Measurements from ENCODE around the gene HSBP1L1.

Gene HSBP1L1

DNA sequence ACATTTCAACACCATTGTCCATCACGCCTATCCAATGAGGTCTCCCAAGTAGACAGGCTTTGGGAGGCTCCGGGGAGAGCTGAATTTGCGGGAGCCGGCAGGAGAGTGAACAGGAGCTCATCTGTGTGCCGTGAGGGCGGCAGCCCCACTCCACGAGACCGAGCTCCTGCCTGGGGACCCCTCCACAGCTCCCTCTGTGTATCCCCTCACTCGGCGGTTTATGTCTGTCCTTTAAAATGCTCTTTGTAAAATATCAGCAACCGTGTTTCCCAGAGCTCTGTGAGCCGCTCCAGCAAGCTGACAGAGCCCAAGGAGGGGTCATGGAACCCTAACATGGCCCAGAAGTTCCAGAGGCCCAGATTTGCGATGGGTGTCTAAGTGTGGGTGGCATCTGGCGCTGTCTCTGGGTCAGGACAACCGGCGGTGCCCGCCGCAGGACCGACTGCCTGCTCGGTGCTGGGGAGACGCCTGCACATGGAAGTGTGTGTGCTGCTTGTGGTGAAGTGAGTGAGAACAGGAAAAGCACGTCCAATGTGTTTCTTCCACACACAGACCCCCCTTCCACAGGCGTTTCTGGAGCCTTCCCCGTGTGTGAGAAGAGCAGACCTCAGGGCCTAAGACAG is 47.8 kb upstream of the HSBP1L1 start:
- Histone ChIP-seq H3K27me3 (ENCODE audit: control insufficient read depth in 3 of 3, insufficient read depth in 3 of 3, low read depth in 1 of 3, low read length in 3 of 3) (no peaks in the 10 kb centered on the region), H3K27ac (replicated peaks; ENCODE audit: low read length) (no peak overlapping the region), H3K4me1 (ENCODE audit: control insufficient read depth in 2 of 2, insufficient read depth in 1 of 2, low read depth in 1 of 2, low read length in 2 of 2) (peaks cover 0 to 2% of the 10 kb centered on the region in 2 donors), H3K23ac (ENCODE audit: low read depth, low read length, poor library complexity) (peak overlapping the region; percentile 43), H3K4me2 (ENCODE audit: insufficient read depth, low read length, poor library complexity, severe bottlenecking) (no peak overlapping the region), H3K14ac (ENCODE audit: low read length) (no peak overlapping the region), H3K36me3 (replicated peaks in 1 of 2; ENCODE audit: control insufficient read depth in 2 of 2, insufficient read depth in 2 of 2, low read length in 2 of 2) (peaks cover 4 to 53% of the 10 kb centered on the region in 2 donors), H2BK5ac (ENCODE audit: low read length) (no peak overlapping the region), H4K91ac (ENCODE audit: low read depth, low read length, poor library complexity) (no peak overlapping the region), H4K8ac (ENCODE audit: low read depth, low read length) (peak overlapping the region; percentile 65), H3K18ac (ENCODE audit: low read length) (no peak overlapping the region), H2BK12ac (ENCODE audit: low read length) (no peak overlapping the region), H3K9me3 (replicated peaks in 1 of 2; ENCODE audit: control insufficient read depth in 2 of 2, insufficient read depth in 1 of 2, low read depth in 1 of 2, low read length in 2 of 2) (peaks cover 16 to 22% of the 10 kb centered on the region in 2 donors), H3K4me3 (ENCODE audit: low read length in 2 of 2) (no peak overlapping the region), H3K79me1 (ENCODE audit: low read depth, low read length) (peaks cover 14% of the 10 kb centered on the region), H2AFZ (ENCODE audit: low read length) (no peak overlapping the region), H2AK5ac (ENCODE audit: low read depth, low read length) (no peak overlapping the region), H3K4ac (ENCODE audit: low read length) (no peak overlapping the region), H2BK120ac (ENCODE audit: low read depth, low read length) (no peak overlapping the region), H3K9ac (ENCODE audit: low read depth, low read length, poor library complexity) (no peak overlapping the region), H2BK15ac (ENCODE audit: low read length) (no peak overlapping the region)
- no CpG with 5 or more reads among the region's 24 CpGs for WGBS, 2 donors (ENCODE audit: extremely low coverage in 2 of 2, insufficient read length in 2 of 2, insufficient replicate concordance in 1 of 2)
- no peak for DNase-seq (ENCODE audit: low spot score)

DNA sequence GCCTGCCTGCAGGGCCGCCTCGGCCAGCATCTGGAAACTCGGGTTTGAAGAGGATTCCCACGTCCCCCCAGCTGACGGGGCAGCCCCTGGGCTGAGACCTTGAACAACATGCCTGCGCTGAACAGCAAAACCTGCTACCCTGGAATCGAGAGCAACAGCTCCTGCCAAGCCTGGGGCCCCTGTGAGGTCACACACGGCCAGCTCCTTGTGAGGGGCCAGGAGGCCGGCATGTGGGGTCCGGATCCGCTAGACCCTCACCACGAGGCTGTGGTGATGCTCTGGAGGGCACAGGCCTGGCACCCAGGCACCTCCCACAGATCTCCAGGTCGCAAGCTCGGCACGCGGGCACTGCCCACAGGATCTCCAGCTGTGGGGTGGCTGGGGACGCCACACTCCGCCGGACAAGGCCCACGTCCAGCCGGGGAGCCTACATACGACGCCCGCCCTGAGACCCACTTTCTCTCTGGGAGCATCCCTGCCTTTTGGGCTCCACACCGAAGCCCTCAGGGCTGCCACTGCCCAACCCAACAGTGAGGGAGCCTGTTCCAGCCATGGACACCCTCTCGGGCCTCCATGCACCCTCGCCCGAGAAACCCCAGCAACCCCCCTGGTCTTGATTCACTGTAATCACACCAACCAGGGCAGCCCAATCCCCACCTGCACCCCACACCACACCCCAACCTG is 47.1 kb upstream of the HSBP1L1 start:
- Histone ChIP-seq H2BK15ac (ENCODE audit: low read length) (no peak overlapping the region), H2AK5ac (ENCODE audit: low read depth, low read length) (no peak overlapping the region), H3K27me3 (ENCODE audit: control insufficient read depth in 3 of 3, insufficient read depth in 3 of 3, low read depth in 1 of 3, low read length in 3 of 3) (no peaks in the 10 kb centered on the region), H3K4me3 (ENCODE audit: low read length in 2 of 2) (peak overlapping the region in 1 of 2 donors; percentile 40), H3K4me1 (ENCODE audit: control insufficient read depth in 2 of 2, insufficient read depth in 1 of 2, low read depth in 1 of 2, low read length in 2 of 2) (no peaks in the 10 kb centered on the region), H3K23ac (ENCODE audit: low read depth, low read length, poor library complexity) (peak overlapping the region; percentile 43), H2BK120ac (ENCODE audit: low read depth, low read length) (no peak overlapping the region), H3K9ac (ENCODE audit: low read depth, low read length, poor library complexity) (no peak overlapping the region), H2BK5ac (ENCODE audit: low read length) (no peak overlapping the region), H3K4me2 (ENCODE audit: insufficient read depth, low read length, poor library complexity, severe bottlenecking) (no peak overlapping the region), H3K14ac (ENCODE audit: low read length) (peak overlapping the region; percentile 94), H2AFZ (ENCODE audit: low read length) (no peak overlapping the region), H3K4ac (ENCODE audit: low read length) (no peak overlapping the region), H3K36me3 (replicated peaks in 1 of 2; ENCODE audit: control insufficient read depth in 2 of 2, insufficient read depth in 2 of 2, low read length in 2 of 2) (peaks cover 2 to 54% of the 10 kb centered on the region in 2 donors), H3K18ac (ENCODE audit: low read length) (no peak overlapping the region), H4K8ac (ENCODE audit: low read depth, low read length) (peak overlapping the region; percentile 43), H2BK12ac (ENCODE audit: low read length) (no peak overlapping the region), H3K79me1 (ENCODE audit: low read depth, low read length) (peaks cover 11% of the 10 kb centered on the region), H3K9me3 (replicated peaks in 1 of 2; ENCODE audit: control insufficient read depth in 2 of 2, insufficient read depth in 1 of 2, low read depth in 1 of 2, low read length in 2 of 2) (peaks cover 17 to 24% of the 10 kb centered on the region in 2 donors), H4K91ac (ENCODE audit: low read depth, low read length, poor library complexity) (no peak overlapping the region), H3K27ac (replicated peaks; ENCODE audit: low read length) (no peak overlapping the region)
- DNase-seq (ENCODE audit: low spot score), result no peak
- no CpG with 5 or more reads among the region's 28 CpGs for WGBS, 2 donors (ENCODE audit: extremely low coverage in 2 of 2, insufficient read length in 2 of 2, insufficient replicate concordance in 1 of 2)

DNA sequence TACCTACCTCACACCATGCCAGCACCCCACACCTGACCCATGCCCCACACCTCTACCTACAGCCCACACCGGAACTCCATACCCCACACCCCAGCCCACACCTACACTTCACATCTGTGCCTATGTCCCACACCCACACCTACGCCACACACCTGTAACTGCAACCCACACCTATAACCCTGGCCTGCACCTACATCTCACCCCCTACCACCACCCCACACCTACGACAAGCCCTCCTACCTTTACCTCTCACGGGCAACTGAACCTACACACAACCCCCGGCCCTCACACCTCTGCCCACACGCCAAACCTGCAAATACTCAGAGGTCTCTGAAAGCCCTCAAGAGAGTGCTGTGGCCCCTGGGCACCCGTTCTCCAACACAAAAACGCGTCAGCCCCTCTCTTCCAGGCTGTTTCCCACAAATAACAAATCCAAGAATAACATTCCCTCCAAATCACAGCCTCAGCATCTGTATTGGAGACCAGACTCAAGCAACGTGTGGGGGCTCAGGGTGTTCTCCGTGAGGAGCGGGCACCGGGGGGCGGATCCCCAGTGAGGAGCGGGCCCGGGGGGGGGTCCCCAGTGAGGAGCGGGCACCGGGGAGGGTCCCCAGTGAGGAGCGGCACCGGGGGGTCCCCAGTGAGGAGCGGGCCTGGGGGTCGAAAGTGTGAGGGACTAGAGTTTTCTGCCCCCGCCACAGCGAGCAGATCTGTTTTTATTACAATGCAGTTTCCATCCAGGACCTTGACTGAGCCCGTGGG is 46.4 kb upstream of the HSBP1L1 start:
- H3K14ac ChIP-seq (ENCODE audit: low read length), result peak overlapping the region; percentile 94
- H2BK12ac ChIP-seq (ENCODE audit: low read length), result no peak overlapping the region
- H3K27me3 ChIP-seq (ENCODE audit: control insufficient read depth in 3 of 3, insufficient read depth in 3 of 3, low read depth in 1 of 3, low read length in 3 of 3), result no peaks in the 10 kb centered on the region
- peak overlapping the region; percentile 39 for H2BK5ac ChIP-seq (ENCODE audit: low read length)
- H3K23ac ChIP-seq (ENCODE audit: low read depth, low read length, poor library complexity), result peak overlapping the region; percentile 65
- 100% methylated on average over 1 of the region's 25 CpGs; no CpG with 5 or more reads in 1 of the 2 donors for WGBS, 2 donors (ENCODE audit: extremely low coverage in 2 of 2, insufficient read length in 2 of 2, insufficient replicate concordance in 1 of 2)
- no peak overlapping the region for H2AFZ ChIP-seq (ENCODE audit: low read length)
- H3K4me2 ChIP-seq (ENCODE audit: insufficient read depth, low read length, poor library complexity, severe bottlenecking), result peak overlapping the region; percentile 11
- no peak overlapping the region for H3K4ac ChIP-seq (ENCODE audit: low read length)
- H3K9me3 ChIP-seq (replicated peaks in 1 of 2; ENCODE audit: control insufficient read depth in 2 of 2, insufficient read depth in 1 of 2, low read depth in 1 of 2, low read length in 2 of 2), result peaks cover 18 to 27% of the 10 kb centered on the region in 2 donors
- H3K4me3 ChIP-seq (ENCODE audit: low read length in 2 of 2), result peak overlapping the region in 1 of 2 donors; percentile 40
- H4K91ac ChIP-seq (ENCODE audit: low read depth, low read length, poor library complexity), result no peak overlapping the region
- no peak for DNase-seq (ENCODE audit: low spot score)
- no peaks in the 10 kb centered on the region for H3K4me1 ChIP-seq (ENCODE audit: control insufficient read depth in 2 of 2, insufficient read depth in 1 of 2, low read depth in 1 of 2, low read length in 2 of 2)
- peaks cover 12% of the 10 kb centered on the region for H3K79me1 ChIP-seq (ENCODE audit: low read depth, low read length)
- H2BK120ac ChIP-seq (ENCODE audit: low read depth, low read length), result no peak overlapping the region
- H3K18ac ChIP-seq (ENCODE audit: low read length), result no peak overlapping the region
- H3K27ac ChIP-seq (replicated peaks; ENCODE audit: low read length), result no peak overlapping the region
- H3K36me3 ChIP-seq (replicated peaks in 1 of 2; ENCODE audit: control insufficient read depth in 2 of 2, insufficient read depth in 2 of 2, low read length in 2 of 2), result peaks cover 2 to 50% of the 10 kb centered on the region in 2 donors
- H2AK5ac ChIP-seq (ENCODE audit: low read depth, low read length), result no peak overlapping the region
- H4K8ac ChIP-seq (ENCODE audit: low read depth, low read length), result peak overlapping the region; percentile 43
- no peak overlapping the region for H3K9ac ChIP-seq (ENCODE audit: low read depth, low read length, poor library complexity)
- no peak overlapping the region for H2BK15ac ChIP-seq (ENCODE audit: low read length)

DNA sequence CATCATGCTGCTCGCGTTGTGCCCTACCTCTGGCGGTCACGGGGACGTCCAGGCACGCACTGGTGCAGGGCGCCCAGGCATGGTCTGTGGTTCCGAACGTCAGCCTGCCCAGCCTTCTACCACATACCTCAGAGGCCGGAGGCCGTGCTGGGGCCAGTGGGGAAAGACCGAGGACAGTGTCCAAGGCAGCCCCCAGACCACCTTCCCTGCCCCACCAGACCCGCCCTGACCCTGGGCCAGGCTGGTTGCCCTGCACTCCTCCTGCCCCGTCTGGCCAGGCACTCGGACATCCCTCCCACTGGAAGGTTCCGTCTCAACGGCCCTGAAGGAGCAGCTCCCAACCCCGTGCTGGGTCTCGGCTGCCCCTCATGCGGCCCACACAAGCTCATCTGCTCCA is 45.8 kb upstream of the HSBP1L1 start:
- peaks cover 2 to 55% of the 10 kb centered on the region in 2 donors for H3K36me3 ChIP-seq (replicated peaks in 1 of 2; ENCODE audit: control insufficient read depth in 2 of 2, insufficient read depth in 2 of 2, low read length in 2 of 2)
- peak overlapping the region; percentile 65 for H3K23ac ChIP-seq (ENCODE audit: low read depth, low read length, poor library complexity)
- H3K14ac ChIP-seq (ENCODE audit: low read length), result peak overlapping the region; percentile 56

More for the DNA sequence above, 45.8 kb upstream of the HSBP1L1 start:
- Histone ChIP-seq H4K8ac (ENCODE audit: low read depth, low read length) (no peak overlapping the region), H4K91ac (ENCODE audit: low read depth, low read length, poor library complexity) (no peak overlapping the region), H3K18ac (ENCODE audit: low read length) (no peak overlapping the region), H3K4me2 (ENCODE audit: insufficient read depth, low read length, poor library complexity, severe bottlenecking) (no peak overlapping the region), H3K9me3 (replicated peaks in 1 of 2; ENCODE audit: control insufficient read depth in 2 of 2, insufficient read depth in 1 of 2, low read depth in 1 of 2, low read length in 2 of 2) (peaks cover 18 to 30% of the 10 kb centered on the region in 2 donors), H2BK5ac (ENCODE audit: low read length) (peak overlapping the region; percentile 39), H3K4me1 (ENCODE audit: control insufficient read depth in 2 of 2, insufficient read depth in 1 of 2, low read depth in 1 of 2, low read length in 2 of 2) (no peaks in the 10 kb centered on the region), H3K9ac (ENCODE audit: low read depth, low read length, poor library complexity) (no peak overlapping the region), H2BK12ac (ENCODE audit: low read length) (no peak overlapping the region), H2BK120ac (ENCODE audit: low read depth, low read length) (no peak overlapping the region), H3K4me3 (ENCODE audit: low read length in 2 of 2) (no peak overlapping the region), H2BK15ac (ENCODE audit: low read length) (no peak overlapping the region), H3K27me3 (ENCODE audit: control insufficient read depth in 3 of 3, insufficient read depth in 3 of 3, low read depth in 1 of 3, low read length in 3 of 3) (no peaks in the 10 kb centered on the region), H2AFZ (ENCODE audit: low read length) (no peak overlapping the region), H2AK5ac (ENCODE audit: low read depth, low read length) (no peak overlapping the region), H3K27ac (replicated peaks; ENCODE audit: low read length) (no peak overlapping the region), H3K4ac (ENCODE audit: low read length) (no peak overlapping the region), H3K79me1 (ENCODE audit: low read depth, low read length) (peaks cover 12% of the 10 kb centered on the region)
- no peak for DNase-seq (ENCODE audit: low spot score)
- WGBS, 2 donors (ENCODE audit: extremely low coverage in 2 of 2, insufficient read length in 2 of 2, insufficient replicate concordance in 1 of 2), result no CpG with 5 or more reads among the region's 20 CpGs

Measured in neuronal stem cell (in vitro differentiated cells).